Endothelial cell (in vitro differentiated cells): ENCODE measurements around the gene TPST1. TPM values are rescaled to one million over a fixed set of nuclear protein-coding genes. Genes with fewer than 3 reads are reported as not detected.
"Not testable (repeated sequence)": the region's sequence is repeated elsewhere in the genome, so short reads cannot be mapped to it uniquely, and the experiment has no call there.

Experiments used
- DNase-seq: peaks from one replicate; pipeline ENCODE4 v3.0.0; 2021; ENCODE audit warnings: low spot score
- H3K27ac Mint-ChIP-seq: one replicate; pipeline ENCODE4 v1.8.0; 2021; ENCODE audit warnings: mixed read lengths, inconsistent platforms; ENCODE audit not compliant: unreplicated experiment
- H3K27me3 Mint-ChIP-seq: one replicate; pipeline ENCODE4 v1.8.0; 2021; ENCODE audit warnings: mild to moderate bottlenecking, moderate library complexity, mixed read lengths, inconsistent platforms; ENCODE audit not compliant: unreplicated experiment
- H3K36me3 Mint-ChIP-seq: one replicate; pipeline ENCODE4 v1.8.0; 2021; ENCODE audit warnings: mild to moderate bottlenecking, low read depth, mixed read lengths, inconsistent platforms; ENCODE audit not compliant: unreplicated experiment
- H3K4me1 Mint-ChIP-seq: one replicate; pipeline ENCODE4 v1.8.0; 2021; ENCODE audit warnings: mild to moderate bottlenecking, mixed read lengths, inconsistent platforms; ENCODE audit not compliant: unreplicated experiment
- H3K4me3 Mint-ChIP-seq: one replicate; pipeline ENCODE4 v1.8.0; 2021; ENCODE audit warnings: mild to moderate bottlenecking, mixed read lengths, inconsistent platforms; ENCODE audit not compliant: unreplicated experiment
- H3K9me3 Mint-ChIP-seq: one replicate; pipeline ENCODE4 v1.8.0; 2021; ENCODE audit warnings: mixed read lengths, inconsistent platforms; ENCODE audit not compliant: unreplicated experiment
- total RNA-seq: library from RNA; stranded (reverse); fragmentation: NEBNext Ultra II Directional; extraction: Animal tissue kit (Norgen Biotek cat#: 25700); gene quantifications from one replicate; pipeline ENCODE4 v1.2.1, GENCODE V29; 2021; ENCODE audit not compliant: unreplicated experiment
- TF ChIP-seq, protein P1 (sequence below): fragments of 200-600 bp; sonication (generic); IDR thresholded peaks from one replicate; pipeline ENCODE4 v1.5.0; 2021; ENCODE audit warnings: antibody characterized with exemption; ENCODE audit not compliant: unreplicated experiment

The TPST1 gene
- total RNA-seq, 1 donor from 2014 or later = 17.7 TPM

DNA sequence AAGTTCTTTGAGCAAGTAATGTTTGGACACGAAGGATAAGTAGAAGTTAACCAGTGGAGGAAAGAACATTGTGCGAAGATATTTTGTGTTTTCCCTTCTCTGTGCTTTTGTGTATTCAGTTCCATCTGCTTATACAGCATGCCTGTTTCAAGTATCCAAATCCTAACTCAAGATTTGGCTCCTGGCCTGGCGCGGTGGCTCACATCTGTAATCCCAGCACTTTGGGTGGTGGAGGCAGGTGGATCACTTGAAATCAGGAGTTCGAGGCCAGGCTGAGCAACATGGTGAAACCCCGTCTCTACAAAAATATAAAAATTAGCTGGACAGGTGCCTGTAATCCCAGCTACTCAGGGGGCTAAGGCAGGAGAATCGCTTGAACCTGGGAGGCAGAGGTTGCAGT is 40.8 kb upstream of the TPST1 start:
- H3K27ac Mint-ChIP-seq = no peak overlapping the region
- H3K27me3 Mint-ChIP-seq = no peaks in the 10 kb centered on the region
- H3K36me3 Mint-ChIP-seq = peaks cover 3% of the 10 kb centered on the region
- H3K4me3 Mint-ChIP-seq = no peak overlapping the region
- no peak for DNase-seq
- no peaks in the 10 kb centered on the region for H3K4me1 Mint-ChIP-seq
- TF ChIP-seq, protein P1, sequence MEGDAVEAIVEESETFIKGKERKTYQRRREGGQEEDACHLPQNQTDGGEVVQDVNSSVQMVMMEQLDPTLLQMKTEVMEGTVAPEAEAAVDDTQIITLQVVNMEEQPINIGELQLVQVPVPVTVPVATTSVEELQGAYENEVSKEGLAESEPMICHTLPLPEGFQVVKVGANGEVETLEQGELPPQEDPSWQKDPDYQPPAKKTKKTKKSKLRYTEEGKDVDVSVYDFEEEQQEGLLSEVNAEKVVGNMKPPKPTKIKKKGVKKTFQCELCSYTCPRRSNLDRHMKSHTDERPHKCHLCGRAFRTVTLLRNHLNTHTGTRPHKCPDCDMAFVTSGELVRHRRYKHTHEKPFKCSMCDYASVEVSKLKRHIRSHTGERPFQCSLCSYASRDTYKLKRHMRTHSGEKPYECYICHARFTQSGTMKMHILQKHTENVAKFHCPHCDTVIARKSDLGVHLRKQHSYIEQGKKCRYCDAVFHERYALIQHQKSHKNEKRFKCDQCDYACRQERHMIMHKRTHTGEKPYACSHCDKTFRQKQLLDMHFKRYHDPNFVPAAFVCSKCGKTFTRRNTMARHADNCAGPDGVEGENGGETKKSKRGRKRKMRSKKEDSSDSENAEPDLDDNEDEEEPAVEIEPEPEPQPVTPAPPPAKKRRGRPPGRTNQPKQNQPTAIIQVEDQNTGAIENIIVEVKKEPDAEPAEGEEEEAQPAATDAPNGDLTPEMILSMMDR = no peak
- H3K9me3 Mint-ChIP-seq = no peaks in the 10 kb centered on the region

DNA sequence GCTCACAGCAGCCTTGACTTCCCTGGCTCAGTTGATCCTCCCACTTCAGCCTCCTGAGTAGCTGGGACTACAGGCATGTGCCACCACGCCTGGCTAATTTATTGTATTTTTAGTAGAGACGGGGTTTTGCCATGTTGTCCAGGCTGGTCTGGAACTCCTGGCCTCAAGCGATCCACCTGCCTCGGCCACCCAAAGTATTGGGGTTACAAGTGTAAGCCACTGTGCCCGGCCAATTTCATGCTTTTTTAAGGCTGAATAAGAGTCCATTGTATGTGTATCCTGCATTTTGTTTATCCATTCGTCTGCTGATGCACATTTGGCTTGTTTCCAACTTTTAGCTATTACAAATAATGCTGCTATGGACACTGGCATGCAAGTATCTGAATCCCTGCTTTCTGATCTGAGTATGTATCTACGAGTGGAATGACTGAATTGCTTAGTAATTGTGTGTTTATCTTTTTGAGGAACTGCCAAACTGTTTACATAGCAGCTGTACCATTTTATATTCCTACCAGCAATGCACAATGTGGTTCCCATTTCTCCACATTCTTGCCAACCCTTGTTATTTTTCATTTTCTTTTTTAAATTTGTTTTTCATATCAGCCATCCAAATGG is 37.3 kb upstream of the TPST1 start:
- no peaks in the 10 kb centered on the region for H3K4me1 Mint-ChIP-seq
- no peaks in the 10 kb centered on the region for H3K27me3 Mint-ChIP-seq
- no peak overlapping the region for H3K4me3 Mint-ChIP-seq
- no peaks in the 10 kb centered on the region for H3K9me3 Mint-ChIP-seq
- no peaks in the 10 kb centered on the region for H3K36me3 Mint-ChIP-seq
- TF ChIP-seq, protein P1 = no peak
- DNase-seq = no peak
- H3K27ac Mint-ChIP-seq = no peak overlapping the region

DNA sequence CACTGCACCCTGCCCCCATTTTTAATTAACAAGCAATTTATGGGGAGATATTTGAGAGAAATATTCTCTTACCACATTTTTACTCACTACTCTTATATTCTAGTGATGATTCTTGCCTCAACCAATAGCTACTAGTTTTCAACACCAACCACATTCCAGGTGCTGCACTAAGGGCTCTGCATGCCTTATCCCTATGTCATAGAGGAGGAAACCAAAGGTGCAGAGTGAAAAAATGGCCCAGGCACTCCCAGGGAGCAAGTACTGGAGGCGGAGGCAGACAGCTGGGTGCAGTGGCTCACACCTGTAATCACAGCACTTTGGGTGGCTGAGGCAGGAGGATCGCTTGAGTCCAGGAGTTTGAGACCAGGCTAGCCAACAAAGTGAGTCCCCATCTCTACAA is 35.5 kb upstream of the TPST1 start:
- TF ChIP-seq, protein P1 = no peak
- H3K36me3 Mint-ChIP-seq = no peaks in the 10 kb centered on the region
- no peak overlapping the region for H3K27ac Mint-ChIP-seq
- no peak for DNase-seq
- H3K27me3 Mint-ChIP-seq = no peaks in the 10 kb centered on the region
- H3K4me1 Mint-ChIP-seq = no peaks in the 10 kb centered on the region
- H3K4me3 Mint-ChIP-seq = no peak overlapping the region
- H3K9me3 Mint-ChIP-seq = no peaks in the 10 kb centered on the region

DNA sequence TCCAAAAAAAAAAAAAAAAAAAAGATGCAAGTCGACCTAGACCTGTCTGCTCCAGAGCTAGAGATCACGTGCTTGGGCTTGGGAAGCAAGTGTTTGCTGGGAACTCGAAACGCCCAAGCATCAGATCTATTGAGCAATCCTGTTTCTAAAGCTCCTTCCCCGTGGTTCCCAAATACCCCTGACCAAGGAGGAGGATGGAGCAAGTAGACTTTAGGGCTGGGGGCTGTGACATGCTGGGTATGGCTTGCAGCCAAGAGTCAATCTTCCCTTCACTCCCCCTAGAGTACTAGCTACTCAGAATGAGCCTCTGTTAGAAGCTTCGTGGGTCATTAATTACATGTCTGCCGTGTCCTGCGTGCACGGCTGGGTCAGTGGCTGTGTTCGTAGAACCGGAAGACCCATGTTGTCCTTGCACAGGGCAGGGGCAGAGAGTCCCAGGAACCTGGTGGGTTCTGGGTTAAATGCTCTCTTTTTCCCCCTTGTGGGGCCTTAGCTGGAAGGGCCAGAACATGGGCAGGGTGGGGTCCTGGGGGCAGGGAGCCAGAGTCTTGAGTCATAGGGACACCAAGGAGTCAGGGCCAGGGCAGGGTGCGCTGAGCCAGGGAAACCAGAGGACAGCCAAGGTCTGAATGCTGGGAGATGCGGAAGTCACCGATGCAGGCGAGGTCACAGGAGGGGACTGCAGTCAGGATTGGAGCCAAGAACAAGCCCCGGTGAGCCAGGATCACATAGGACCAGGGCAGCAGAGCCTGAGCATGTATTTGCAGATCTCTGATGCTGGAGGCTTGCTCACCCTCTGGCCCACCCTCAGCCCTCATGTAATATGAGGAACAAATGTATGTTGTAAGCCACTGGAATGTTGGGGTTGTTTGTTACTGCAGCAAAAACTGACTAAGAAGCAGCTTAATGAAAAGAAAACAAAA is 34.6 kb upstream of the TPST1 start:
- TF ChIP-seq, protein P1 = no peak
- Mint-ChIP-seq H3K4me3 (no peak overlapping the region), H3K36me3 (no peaks in the 10 kb centered on the region), H3K4me1 (no peaks in the 10 kb centered on the region), H3K27ac (no peak overlapping the region), H3K9me3 (no peaks in the 10 kb centered on the region), H3K27me3 (no peaks in the 10 kb centered on the region)
- DNase-seq = no peak

DNA sequence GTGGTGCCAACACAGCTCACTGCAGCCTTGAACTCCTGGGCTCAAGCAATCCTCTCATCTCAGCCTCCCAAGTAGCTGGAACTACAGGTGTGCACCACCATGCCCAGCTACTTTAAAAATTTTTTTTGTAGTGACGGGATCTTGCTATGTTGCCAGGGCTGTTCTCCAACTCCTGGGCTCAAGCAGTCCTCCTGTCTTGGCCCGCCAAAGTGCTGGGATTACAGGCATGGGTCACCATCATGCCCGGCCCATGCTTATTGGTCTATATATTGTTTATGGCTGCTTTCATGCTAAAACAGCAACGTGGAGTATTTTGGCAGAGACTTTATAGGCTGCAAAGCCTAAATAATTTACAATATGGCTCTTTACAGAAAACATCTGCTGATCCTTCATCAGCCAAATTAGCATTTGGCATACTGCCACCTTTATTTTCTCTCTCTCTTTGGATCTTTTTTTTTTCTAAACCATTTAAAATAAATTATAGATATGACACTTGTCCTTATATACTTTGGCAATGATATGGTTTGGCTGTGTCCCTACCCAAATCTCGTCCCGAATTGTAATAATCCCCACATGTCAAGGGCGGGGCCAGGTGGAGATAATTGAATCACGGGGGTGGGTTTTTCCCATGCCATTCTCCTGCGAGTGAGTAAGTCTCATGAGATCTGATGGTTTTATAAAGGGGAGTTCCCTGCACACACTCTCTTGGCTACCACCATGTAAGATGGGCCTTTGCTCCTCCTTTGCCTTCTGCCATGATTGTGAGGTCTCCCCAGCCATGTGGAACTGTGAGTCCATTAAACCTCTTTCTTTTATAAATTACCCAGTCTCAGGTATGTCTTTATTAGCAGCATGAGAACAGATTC is 32.4 kb upstream of the TPST1 start:
- not testable (repeated sequence) for H3K27ac Mint-ChIP-seq, H3K27me3 Mint-ChIP-seq, H3K4me3 Mint-ChIP-seq, H3K4me1 Mint-ChIP-seq, H3K9me3 Mint-ChIP-seq, DNase-seq, H3K36me3 Mint-ChIP-seq
